ENCODE results near the gene PMF1.

DNA sequence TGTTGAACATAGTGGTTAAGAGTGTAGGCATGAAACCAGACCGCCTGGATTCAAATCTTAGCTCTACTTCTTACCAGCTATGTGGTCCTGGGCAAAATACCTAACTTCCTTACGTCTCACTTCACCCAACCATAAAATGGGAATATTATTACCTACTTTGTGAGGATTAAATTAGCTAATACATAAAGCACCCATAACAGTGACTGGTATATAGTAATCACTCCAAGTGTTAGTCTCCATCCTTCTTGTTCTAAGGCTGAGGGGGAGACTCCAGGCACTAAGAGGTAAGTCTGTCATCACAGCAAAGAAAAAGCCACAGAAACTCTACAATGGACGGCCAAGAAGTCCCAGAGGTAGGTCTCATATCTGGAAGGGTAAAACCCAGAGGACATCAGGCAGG is 67.0 kb downstream of the PMF1 start:
- TF ChIP-seq CTCF (IDR thresholded peaks at IDR 0.05) (no peak), POLR2A (IDR thresholded peaks at IDR 0.05) (no peak)

All from esophagus squamous epithelium (tissue), 4 donors.